Measurements from ENCODE around the gene ANKRD34B. TPM values are rescaled to one million over a fixed set of nuclear protein-coding genes. Genes with fewer than 3 reads are reported as not detected.

Gene ANKRD34B
- total RNA-seq, 3 donors from 2014 or later (not counting 1 experiment from before 2014, with no cell fraction given), result not detected

DNA sequence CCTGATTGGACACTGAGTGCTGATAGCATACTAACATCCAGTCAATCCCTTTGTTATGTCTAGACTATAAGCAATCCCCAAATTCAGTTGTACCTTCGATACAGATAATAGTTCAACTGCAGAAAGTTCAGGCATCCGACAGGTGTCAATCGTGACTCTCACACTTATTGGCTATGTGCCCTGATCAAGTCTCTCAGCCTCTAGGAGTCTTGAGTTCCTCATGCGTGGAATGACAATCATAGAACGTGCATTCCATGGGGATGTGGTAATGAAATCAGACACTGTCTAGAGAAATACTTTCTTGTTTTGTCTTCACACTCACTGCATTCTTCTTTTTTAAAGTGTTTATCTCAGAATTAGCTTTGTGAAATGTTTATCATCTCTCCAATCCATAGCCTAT is 4.8 kb downstream of the ANKRD34B start:
- Mint-ChIP-seq H3K9me3 (no peaks in the 10 kb centered on the region), H3K4me3 (no peak overlapping the region), H3K27ac (no peak overlapping the region), H3K27me3 (ENCODE audit: low read depth in 2 of 2) (peaks cover 34 to 59% of the 10 kb centered on the region in 2 donors), H3K36me3 (no peaks in the 10 kb centered on the region), H3K4me1 (no peaks in the 10 kb centered on the region)
- peaks cover 20% of the 10 kb centered on the region for H3K27me3 ChIP-seq (ENCODE audit: control insufficient read depth, insufficient read depth, low read length)
- no peaks in the 10 kb centered on the region for H3K36me3 ChIP-seq (ENCODE audit: control insufficient read depth, insufficient read depth, low read length)
- TF ChIP-seq, protein P1, sequence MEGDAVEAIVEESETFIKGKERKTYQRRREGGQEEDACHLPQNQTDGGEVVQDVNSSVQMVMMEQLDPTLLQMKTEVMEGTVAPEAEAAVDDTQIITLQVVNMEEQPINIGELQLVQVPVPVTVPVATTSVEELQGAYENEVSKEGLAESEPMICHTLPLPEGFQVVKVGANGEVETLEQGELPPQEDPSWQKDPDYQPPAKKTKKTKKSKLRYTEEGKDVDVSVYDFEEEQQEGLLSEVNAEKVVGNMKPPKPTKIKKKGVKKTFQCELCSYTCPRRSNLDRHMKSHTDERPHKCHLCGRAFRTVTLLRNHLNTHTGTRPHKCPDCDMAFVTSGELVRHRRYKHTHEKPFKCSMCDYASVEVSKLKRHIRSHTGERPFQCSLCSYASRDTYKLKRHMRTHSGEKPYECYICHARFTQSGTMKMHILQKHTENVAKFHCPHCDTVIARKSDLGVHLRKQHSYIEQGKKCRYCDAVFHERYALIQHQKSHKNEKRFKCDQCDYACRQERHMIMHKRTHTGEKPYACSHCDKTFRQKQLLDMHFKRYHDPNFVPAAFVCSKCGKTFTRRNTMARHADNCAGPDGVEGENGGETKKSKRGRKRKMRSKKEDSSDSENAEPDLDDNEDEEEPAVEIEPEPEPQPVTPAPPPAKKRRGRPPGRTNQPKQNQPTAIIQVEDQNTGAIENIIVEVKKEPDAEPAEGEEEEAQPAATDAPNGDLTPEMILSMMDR (IDR thresholded peaks at IDR 0.05), result no peak
- ATAC-seq (no peak), DNase-seq (no peak)
- intact Hi-C loops (cut with micrococcal nuclease), result no loop called here
- no peaks in the 10 kb centered on the region for H3K9me3 ChIP-seq (ENCODE audit: control insufficient read depth, insufficient read depth, low read length)
- peaks cover 8% of the 10 kb centered on the region for H3K4me1 ChIP-seq (ENCODE audit: control insufficient read depth, insufficient read depth, low read length)
- no peak overlapping the region for H3K4me3 ChIP-seq (ENCODE audit: low read length)
- WGBS (ENCODE audit: insufficient coverage), result 90% methylated on average over 5 of the region's 5 CpGs
- no peak overlapping the region for H3K27ac ChIP-seq (ENCODE audit: low read length)

DNA sequence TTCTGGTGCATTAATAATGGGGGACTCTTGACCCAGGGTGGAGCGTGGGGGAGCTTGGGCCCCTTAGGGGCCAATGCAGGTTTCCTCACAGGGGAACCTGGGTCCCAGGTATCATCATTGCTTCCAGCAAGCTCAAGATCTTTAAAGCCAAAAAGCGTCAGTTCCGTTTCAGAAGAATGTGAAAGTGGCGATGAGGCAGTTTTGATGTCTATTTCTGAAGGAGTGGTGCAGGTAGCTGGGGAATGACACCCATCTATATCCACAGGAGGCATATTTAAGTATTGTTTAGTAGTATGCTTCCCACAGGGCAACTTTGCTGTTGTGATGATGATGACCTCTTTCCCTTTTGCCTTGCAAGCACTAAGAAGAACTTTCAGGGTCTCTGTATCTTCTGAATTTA is 10.8 kb downstream of the ANKRD34B start:
- no peak overlapping the region for H3K27ac Mint-ChIP-seq
- H3K27me3 ChIP-seq (ENCODE audit: control insufficient read depth, insufficient read depth, low read length), result peaks cover 7% of the 10 kb centered on the region
- H3K4me1 ChIP-seq (ENCODE audit: control insufficient read depth, insufficient read depth, low read length), result no peaks in the 10 kb centered on the region
- TF ChIP-seq, protein P1 (IDR thresholded peaks at IDR 0.05), result no peak
- no peak overlapping the region for H3K4me3 Mint-ChIP-seq
- no peaks in the 10 kb centered on the region for H3K9me3 ChIP-seq (ENCODE audit: control insufficient read depth, insufficient read depth, low read length)
- H3K27me3 Mint-ChIP-seq (ENCODE audit: low read depth in 2 of 2), result peaks cover 18 to 44% of the 10 kb centered on the region in 2 donors
- intact Hi-C loops (cut with micrococcal nuclease), result no loop called here
- ATAC-seq (no peak), DNase-seq (no peak)
- no peaks in the 10 kb centered on the region for H3K9me3 Mint-ChIP-seq
- H3K27ac ChIP-seq (ENCODE audit: low read length), result no peak overlapping the region
- no peaks in the 10 kb centered on the region for H3K36me3 Mint-ChIP-seq
- no peaks in the 10 kb centered on the region for H3K4me1 Mint-ChIP-seq
- no peaks in the 10 kb centered on the region for H3K36me3 ChIP-seq (ENCODE audit: control insufficient read depth, insufficient read depth, low read length)
- WGBS (ENCODE audit: insufficient coverage), result 93% methylated on average over 4 of the region's 4 CpGs
- no peak overlapping the region for H3K4me3 ChIP-seq (ENCODE audit: low read length)

DNA sequence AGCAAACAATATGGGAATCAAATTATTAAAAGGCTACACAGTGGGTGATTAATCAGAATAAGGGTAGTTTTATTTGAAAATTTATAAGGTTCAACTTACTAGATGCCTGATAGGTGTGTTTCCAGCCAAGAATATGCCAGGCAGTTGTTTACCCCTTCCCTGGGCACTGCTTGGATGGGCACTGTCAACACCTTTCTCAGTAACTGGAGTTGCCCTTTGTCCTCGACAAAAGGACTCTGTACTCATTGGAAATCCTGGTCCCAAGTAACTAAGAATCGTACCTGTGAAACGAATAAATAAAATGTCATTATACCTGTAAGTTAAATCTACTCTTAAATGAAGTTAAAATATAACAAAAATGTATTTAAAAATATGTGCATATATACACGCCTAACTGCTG is 15.0 kb downstream of the ANKRD34B start:
- H3K9me3 ChIP-seq (ENCODE audit: control insufficient read depth, insufficient read depth, low read length), result no peaks in the 10 kb centered on the region
- Mint-ChIP-seq H3K4me1 (no peaks in the 10 kb centered on the region), H3K27me3 (ENCODE audit: low read depth in 2 of 2) (peaks cover 12 to 23% of the 10 kb centered on the region in 2 donors), H3K4me3 (no peak overlapping the region), H3K9me3 (no peaks in the 10 kb centered on the region), H3K36me3 (no peaks in the 10 kb centered on the region), H3K27ac (no peak overlapping the region)
- intact Hi-C loops (cut with micrococcal nuclease), result no loop called here
- H3K4me1 ChIP-seq (ENCODE audit: control insufficient read depth, insufficient read depth, low read length), result no peaks in the 10 kb centered on the region
- DNase-seq, result no peak
- no peaks in the 10 kb centered on the region for H3K36me3 ChIP-seq (ENCODE audit: control insufficient read depth, insufficient read depth, low read length)
- 87% methylated on average over 1 of the region's 4 CpGs for WGBS (ENCODE audit: insufficient coverage)
- H3K27ac ChIP-seq (ENCODE audit: low read length), result no peak overlapping the region
- no peak overlapping the region for H3K4me3 ChIP-seq (ENCODE audit: low read length)
- ATAC-seq, result no peak
- TF ChIP-seq, protein P1 (IDR thresholded peaks at IDR 0.05), result no peak
- H3K27me3 ChIP-seq (ENCODE audit: control insufficient read depth, insufficient read depth, low read length), result peaks cover 7% of the 10 kb centered on the region

DNA sequence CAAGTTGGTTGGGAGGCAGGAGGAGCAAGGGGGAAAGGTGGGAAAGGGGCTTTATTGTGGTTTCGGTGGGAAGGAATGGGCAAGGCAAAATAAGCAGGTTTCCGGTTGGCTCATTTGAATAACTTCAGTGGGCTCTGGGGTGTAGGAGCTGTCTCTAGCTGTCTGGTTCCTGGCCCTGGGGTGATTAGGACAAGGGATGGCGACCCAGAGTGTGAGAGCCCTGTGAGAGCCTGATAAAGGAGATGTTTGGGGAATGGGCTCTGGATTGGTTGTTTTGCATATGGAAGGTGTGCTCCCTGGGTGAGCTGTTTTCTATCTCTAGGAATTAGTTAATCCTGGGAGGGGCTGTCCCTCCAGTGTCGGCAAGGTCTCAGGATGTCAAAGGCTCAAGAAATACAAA is 15.4 kb downstream of the ANKRD34B start:
- no peaks in the 10 kb centered on the region for H3K36me3 Mint-ChIP-seq
- Histone ChIP-seq H3K4me3 (ENCODE audit: low read length) (no peak overlapping the region), H3K36me3 (ENCODE audit: control insufficient read depth, insufficient read depth, low read length) (no peaks in the 10 kb centered on the region), H3K4me1 (ENCODE audit: control insufficient read depth, insufficient read depth, low read length) (no peaks in the 10 kb centered on the region), H3K9me3 (ENCODE audit: control insufficient read depth, insufficient read depth, low read length) (no peaks in the 10 kb centered on the region), H3K27ac (ENCODE audit: low read length) (no peak overlapping the region), H3K27me3 (ENCODE audit: control insufficient read depth, insufficient read depth, low read length) (peaks cover 7% of the 10 kb centered on the region)
- ATAC-seq (no peak), DNase-seq (no peak)
- WGBS (ENCODE audit: insufficient coverage), result 79% methylated on average over 4 of the region's 4 CpGs
- intact Hi-C loops (cut with micrococcal nuclease), result no loop called here
- H3K27ac Mint-ChIP-seq, result no peak overlapping the region
- TF ChIP-seq, protein P1 (IDR thresholded peaks at IDR 0.05), result no peak
- H3K27me3 Mint-ChIP-seq (ENCODE audit: low read depth in 2 of 2), result peaks cover 12 to 24% of the 10 kb centered on the region in 2 donors
- H3K4me1 Mint-ChIP-seq, result no peaks in the 10 kb centered on the region
- H3K9me3 Mint-ChIP-seq, result no peaks in the 10 kb centered on the region
- no peak overlapping the region for H3K4me3 Mint-ChIP-seq
